ENCODE measurements around the gene TRAPPC6A. TPM values are rescaled to one million over a fixed set of nuclear protein-coding genes. Genes with fewer than 3 reads are reported as not detected.

TRAPPC6A gene
- total and polyA plus RNA-seq, 2 of the 13 experiments (the other 11 are each of a cell fraction or from before 2014, with no cell fraction given): 6.5 to 21.0 TPM

GRCh38 chr19:45178262-45179071, 430 bp upstream of the TRAPPC6A start, which contains the start of gene BLOC1S3 (continued):
- TF ChIP-seq, protein P1, sequence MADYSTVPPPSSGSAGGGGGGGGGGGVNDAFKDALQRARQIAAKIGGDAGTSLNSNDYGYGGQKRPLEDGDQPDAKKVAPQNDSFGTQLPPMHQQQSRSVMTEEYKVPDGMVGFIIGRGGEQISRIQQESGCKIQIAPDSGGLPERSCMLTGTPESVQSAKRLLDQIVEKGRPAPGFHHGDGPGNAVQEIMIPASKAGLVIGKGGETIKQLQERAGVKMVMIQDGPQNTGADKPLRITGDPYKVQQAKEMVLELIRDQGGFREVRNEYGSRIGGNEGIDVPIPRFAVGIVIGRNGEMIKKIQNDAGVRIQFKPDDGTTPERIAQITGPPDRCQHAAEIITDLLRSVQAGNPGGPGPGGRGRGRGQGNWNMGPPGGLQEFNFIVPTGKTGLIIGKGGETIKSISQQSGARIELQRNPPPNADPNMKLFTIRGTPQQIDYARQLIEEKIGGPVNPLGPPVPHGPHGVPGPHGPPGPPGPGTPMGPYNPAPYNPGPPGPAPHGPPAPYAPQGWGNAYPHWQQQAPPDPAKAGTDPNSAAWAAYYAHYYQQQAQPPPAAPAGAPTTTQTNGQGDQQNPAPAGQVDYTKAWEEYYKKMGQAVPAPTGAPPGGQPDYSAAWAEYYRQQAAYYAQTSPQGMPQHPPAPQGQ (CRISPR knock-in tag; IDR thresholded peaks at IDR 0.05; ENCODE audit: borderline replicate concordance): no peak
- TF ChIP-seq RARA (CRISPR knock-in tag; IDR thresholded peaks at IDR 0.05): no peak
- TF ChIP-seq HMGA1 (CRISPR knock-in tag; conservative IDR thresholded peaks at IDR 0.05): no peak
- TF ChIP-seq AGO2 (optimal IDR thresholded peaks at IDR 0.05; ENCODE audit: low read depth, low read length): no peak
- peak; percentile 3; the same call in 1 of the 2 replicates for TF ChIP-seq RXRB (CRISPR knock-in tag; IDR thresholded peaks at IDR 0.05; ENCODE audit: borderline replicate concordance)
- TF ChIP-seq ZNF563 (CRISPR knock-in tag; IDR thresholded peaks at IDR 0.05): no peak
- TF ChIP-seq ZFP41 (CRISPR knock-in tag; IDR thresholded peaks at IDR 0.05; ENCODE audit: borderline replicate concordance): no peak
- TF ChIP-seq ZNF431 (CRISPR knock-in tag; IDR thresholded peaks at IDR 0.05; ENCODE audit: borderline replicate concordance, low read depth): no peak
- TF ChIP-seq, protein P2, sequence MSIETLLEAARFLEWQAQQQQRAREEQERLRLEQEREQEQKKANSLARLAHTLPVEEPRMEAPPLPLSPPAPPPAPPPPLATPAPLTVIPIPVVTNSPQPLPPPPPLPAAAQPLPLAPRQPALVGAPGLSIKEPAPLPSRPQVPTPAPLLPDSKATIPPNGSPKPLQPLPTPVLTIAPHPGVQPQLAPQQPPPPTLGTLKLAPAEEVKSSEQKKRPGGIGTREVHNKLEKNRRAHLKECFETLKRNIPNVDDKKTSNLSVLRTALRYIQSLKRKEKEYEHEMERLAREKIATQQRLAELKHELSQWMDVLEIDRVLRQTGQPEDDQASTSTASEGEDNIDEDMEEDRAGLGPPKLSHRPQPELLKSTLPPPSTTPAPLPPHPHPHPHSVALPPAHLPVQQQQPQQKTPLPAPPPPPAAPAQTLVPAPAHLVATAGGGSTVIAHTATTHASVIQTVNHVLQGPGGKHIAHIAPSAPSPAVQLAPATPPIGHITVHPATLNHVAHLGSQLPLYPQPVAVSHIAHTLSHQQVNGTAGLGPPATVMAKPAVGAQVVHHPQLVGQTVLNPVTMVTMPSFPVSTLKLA (IDR thresholded peaks at IDR 0.05): peak; percentile 96
- no peak for TF ChIP-seq TOPORS (CRISPR knock-in tag; IDR thresholded peaks at IDR 0.05)
- TF ChIP-seq ZBTB7A (CRISPR knock-in tag; IDR thresholded peaks at IDR 0.05): no peak
- TF ChIP-seq ZNF414 (CRISPR knock-in tag; IDR thresholded peaks at IDR 0.05): no peak
- TF ChIP-seq TAF15 (IDR thresholded peaks at IDR 0.05; ENCODE audit: low read depth, low read length, poor library complexity, severe bottlenecking): no peak
- TF ChIP-seq MXD4 (CRISPR knock-in tag; IDR thresholded peaks at IDR 0.05): peak; percentile 72; the same call in 1 of the 2 replicates
- no peak for TF ChIP-seq STAT5B (CRISPR knock-in tag; IDR thresholded peaks at IDR 0.05)
- TF ChIP-seq ZNF256 (CRISPR knock-in tag; conservative IDR thresholded peaks at IDR 0.05): no peak
- TF ChIP-seq SOX5 (CRISPR knock-in tag; IDR thresholded peaks at IDR 0.05; ENCODE audit: borderline replicate concordance): 0 out of 2 replicates have a peak, but pooled peaks have one; percentile 35
- TF ChIP-seq HIC2 (CRISPR knock-in tag; IDR thresholded peaks at IDR 0.05; ENCODE audit: low read depth): no peak
- TF ChIP-seq GTF3A (CRISPR knock-in tag; conservative IDR thresholded peaks at IDR 0.05): no peak
- no peak for TF ChIP-seq ATRX (CRISPR knock-in tag; IDR thresholded peaks at IDR 0.05; ENCODE audit: borderline replicate concordance)
- TF ChIP-seq, protein P3, sequence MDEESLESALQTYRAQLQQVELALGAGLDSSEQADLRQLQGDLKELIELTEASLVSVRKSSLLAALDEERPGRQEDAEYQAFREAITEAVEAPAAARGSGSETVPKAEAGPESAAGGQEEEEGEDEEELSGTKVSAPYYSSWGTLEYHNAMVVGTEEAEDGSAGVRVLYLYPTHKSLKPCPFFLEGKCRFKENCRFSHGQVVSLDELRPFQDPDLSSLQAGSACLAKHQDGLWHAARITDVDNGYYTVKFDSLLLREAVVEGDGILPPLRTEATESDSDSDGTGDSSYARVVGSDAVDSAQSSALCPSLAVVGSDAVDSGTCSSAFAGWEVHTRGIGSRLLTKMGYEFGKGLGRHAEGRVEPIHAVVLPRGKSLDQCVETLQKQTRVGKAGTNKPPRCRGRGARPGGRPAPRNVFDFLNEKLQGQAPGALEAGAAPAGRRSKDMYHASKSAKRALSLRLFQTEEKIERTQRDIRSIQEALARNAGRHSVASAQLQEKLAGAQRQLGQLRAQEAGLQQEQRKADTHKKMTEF (CRISPR knock-in tag; IDR thresholded peaks at IDR 0.05): peak; percentile 55
- TF ChIP-seq CAMTA2 (CRISPR knock-in tag; IDR thresholded peaks at IDR 0.05; ENCODE audit: borderline replicate concordance): no peak
- peak; percentile 76 for TF ChIP-seq POLR2AphosphoS5 (IDR thresholded peaks at IDR 0.05; ENCODE audit: low read depth, low read length)

Measured in HepG2 (cell line).